Measurements from ENCODE around the gene ANKDD1B. TPM values are rescaled to one million over a fixed set of nuclear protein-coding genes. Genes with fewer than 3 reads are reported as not detected.

Gene ANKDD1B
- total and polyA plus RNA-seq, 2 of the 8 experiments (the other 6 are each of a cell fraction or from before 2014, with no cell fraction given): 0.08 to 0.22 TPM

- TF ChIP-seq, protein P1, sequence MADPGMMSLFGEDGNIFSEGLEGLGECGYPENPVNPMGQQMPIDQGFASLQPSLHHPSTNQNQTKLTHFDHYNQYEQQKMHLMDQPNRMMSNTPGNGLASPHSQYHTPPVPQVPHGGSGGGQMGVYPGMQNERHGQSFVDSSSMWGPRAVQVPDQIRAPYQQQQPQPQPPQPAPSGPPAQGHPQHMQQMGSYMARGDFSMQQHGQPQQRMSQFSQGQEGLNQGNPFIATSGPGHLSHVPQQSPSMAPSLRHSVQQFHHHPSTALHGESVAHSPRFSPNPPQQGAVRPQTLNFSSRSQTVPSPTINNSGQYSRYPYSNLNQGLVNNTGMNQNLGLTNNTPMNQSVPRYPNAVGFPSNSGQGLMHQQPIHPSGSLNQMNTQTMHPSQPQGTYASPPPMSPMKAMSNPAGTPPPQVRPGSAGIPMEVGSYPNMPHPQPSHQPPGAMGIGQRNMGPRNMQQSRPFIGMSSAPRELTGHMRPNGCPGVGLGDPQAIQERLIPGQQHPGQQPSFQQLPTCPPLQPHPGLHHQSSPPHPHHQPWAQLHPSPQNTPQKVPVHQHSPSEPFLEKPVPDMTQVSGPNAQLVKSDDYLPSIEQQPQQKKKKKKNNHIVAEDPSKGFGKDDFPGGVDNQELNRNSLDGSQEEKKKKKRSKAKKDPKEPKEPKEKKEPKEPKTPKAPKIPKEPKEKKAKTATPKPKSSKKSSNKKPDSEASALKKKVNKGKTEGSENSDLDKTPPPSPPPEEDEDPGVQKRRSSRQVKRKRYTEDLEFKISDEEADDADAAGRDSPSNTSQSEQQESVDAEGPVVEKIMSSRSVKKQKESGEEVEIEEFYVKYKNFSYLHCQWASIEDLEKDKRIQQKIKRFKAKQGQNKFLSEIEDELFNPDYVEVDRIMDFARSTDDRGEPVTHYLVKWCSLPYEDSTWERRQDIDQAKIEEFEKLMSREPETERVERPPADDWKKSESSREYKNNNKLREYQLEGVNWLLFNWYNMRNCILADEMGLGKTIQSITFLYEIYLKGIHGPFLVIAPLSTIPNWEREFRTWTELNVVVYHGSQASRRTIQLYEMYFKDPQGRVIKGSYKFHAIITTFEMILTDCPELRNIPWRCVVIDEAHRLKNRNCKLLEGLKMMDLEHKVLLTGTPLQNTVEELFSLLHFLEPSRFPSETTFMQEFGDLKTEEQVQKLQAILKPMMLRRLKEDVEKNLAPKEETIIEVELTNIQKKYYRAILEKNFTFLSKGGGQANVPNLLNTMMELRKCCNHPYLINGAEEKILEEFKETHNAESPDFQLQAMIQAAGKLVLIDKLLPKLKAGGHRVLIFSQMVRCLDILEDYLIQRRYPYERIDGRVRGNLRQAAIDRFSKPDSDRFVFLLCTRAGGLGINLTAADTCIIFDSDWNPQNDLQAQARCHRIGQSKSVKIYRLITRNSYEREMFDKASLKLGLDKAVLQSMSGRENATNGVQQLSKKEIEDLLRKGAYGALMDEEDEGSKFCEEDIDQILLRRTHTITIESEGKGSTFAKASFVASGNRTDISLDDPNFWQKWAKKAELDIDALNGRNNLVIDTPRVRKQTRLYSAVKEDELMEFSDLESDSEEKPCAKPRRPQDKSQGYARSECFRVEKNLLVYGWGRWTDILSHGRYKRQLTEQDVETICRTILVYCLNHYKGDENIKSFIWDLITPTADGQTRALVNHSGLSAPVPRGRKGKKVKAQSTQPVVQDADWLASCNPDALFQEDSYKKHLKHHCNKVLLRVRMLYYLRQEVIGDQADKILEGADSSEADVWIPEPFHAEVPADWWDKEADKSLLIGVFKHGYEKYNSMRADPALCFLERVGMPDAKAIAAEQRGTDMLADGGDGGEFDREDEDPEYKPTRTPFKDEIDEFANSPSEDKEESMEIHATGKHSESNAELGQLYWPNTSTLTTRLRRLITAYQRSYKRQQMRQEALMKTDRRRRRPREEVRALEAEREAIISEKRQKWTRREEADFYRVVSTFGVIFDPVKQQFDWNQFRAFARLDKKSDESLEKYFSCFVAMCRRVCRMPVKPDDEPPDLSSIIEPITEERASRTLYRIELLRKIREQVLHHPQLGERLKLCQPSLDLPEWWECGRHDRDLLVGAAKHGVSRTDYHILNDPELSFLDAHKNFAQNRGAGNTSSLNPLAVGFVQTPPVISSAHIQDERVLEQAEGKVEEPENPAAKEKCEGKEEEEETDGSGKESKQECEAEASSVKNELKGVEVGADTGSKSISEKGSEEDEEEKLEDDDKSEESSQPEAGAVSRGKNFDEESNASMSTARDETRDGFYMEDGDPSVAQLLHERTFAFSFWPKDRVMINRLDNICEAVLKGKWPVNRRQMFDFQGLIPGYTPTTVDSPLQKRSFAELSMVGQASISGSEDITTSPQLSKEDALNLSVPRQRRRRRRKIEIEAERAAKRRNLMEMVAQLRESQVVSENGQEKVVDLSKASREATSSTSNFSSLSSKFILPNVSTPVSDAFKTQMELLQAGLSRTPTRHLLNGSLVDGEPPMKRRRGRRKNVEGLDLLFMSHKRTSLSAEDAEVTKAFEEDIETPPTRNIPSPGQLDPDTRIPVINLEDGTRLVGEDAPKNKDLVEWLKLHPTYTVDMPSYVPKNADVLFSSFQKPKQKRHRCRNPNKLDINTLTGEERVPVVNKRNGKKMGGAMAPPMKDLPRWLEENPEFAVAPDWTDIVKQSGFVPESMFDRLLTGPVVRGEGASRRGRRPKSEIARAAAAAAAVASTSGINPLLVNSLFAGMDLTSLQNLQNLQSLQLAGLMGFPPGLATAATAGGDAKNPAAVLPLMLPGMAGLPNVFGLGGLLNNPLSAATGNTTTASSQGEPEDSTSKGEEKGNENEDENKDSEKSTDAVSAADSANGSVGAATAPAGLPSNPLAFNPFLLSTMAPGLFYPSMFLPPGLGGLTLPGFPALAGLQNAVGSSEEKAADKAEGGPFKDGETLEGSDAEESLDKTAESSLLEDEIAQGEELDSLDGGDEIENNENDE (IDR thresholded peaks at IDR 0.05; ENCODE audit: insufficient replicate concordance, low read length): no peak
- no peak for TF ChIP-seq NANOG (IDR thresholded peaks at IDR 0.05; ENCODE audit: insufficient read depth, low read depth, low read length, poor library complexity, severe bottlenecking)
- TF ChIP-seq ZNF274 (IDR thresholded peaks at IDR 0.05; ENCODE audit: borderline replicate concordance, extremely low read depth, low read length): no peak
- TF ChIP-seq YY1 (IDR thresholded peaks at IDR 0.05; ENCODE audit: low read depth, low read length): no peak
- no peak for TF ChIP-seq RXRA (IDR thresholded peaks at IDR 0.05; ENCODE audit: insufficient read depth, low read depth, low read length)
- no peak for TF ChIP-seq HDAC6 (IDR thresholded peaks at IDR 0.05; ENCODE audit: low read depth, low read length)
- TF ChIP-seq KDM5A (IDR thresholded peaks at IDR 0.05; ENCODE audit: low read length): no peak
- TF ChIP-seq SRF (IDR thresholded peaks at IDR 0.05; ENCODE audit: low read depth, low read length): no peak
- no peak for TF ChIP-seq PHF8 (conservative IDR thresholded peaks at IDR 0.05; ENCODE audit: low read depth, low read length)
- TF ChIP-seq, protein P2, sequence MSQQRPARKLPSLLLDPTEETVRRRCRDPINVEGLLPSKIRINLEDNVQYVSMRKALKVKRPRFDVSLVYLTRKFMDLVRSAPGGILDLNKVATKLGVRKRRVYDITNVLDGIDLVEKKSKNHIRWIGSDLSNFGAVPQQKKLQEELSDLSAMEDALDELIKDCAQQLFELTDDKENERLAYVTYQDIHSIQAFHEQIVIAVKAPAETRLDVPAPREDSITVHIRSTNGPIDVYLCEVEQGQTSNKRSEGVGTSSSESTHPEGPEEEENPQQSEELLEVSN (IDR thresholded peaks at IDR 0.05): no peak
- no peak for TF ChIP-seq CBX5 (IDR thresholded peaks at IDR 0.05; ENCODE audit: low read depth, low read length)
- TF ChIP-seq SUZ12 (IDR thresholded peaks at IDR 0.05; ENCODE audit: low read length): no peak
These were observed 945 bp downstream of the ANKDD1B start (continued) for GRCh38 chr5:75612226-75612569.

Measured in H1 (cell line).